Measurements from ENCODE around the gene DCXR.

DNA sequence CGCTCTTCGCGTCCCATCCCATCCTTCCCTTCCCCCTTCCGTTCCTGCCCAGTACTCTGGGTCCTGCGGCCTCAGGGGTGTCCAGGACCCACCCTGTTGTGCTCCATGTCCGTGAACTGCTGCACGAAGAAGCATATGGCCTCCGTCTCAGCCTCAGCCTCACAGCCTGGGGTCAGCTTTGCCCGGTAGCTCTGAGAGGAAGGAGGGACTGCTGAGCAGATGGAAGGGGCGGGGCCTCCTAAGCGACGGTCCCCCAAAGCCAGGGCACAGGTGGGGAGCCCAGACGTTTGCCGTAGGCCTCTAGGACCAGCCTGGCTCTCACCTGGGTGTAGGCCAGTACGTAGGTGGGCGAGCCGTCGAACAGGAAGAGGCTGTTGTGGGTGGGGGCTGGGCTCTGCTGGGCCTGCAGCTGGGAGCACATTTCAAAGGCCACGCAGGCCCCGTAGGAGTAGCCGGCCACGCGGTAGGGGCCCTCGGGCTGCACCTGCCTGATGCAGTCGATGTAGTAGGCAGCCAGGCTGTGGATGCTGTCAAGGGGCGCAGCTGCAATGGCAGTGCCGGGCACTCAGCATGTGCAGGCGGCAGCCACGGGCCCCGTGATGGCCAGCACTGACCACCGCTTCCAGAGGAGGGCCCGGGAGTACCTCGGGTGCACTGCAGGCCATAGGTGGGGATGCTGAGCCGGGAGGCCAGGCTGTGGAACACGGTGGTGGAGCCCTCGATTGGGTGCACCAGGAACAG lies 42.7 kb upstream of the DCXR start:
- no peak for TF ChIP-seq POLR2AphosphoS5 (IDR thresholded peaks at IDR 0.05; ENCODE audit: insufficient read depth in 1 of 2, low read depth in 1 of 2)
- TF ChIP-seq, protein P1, sequence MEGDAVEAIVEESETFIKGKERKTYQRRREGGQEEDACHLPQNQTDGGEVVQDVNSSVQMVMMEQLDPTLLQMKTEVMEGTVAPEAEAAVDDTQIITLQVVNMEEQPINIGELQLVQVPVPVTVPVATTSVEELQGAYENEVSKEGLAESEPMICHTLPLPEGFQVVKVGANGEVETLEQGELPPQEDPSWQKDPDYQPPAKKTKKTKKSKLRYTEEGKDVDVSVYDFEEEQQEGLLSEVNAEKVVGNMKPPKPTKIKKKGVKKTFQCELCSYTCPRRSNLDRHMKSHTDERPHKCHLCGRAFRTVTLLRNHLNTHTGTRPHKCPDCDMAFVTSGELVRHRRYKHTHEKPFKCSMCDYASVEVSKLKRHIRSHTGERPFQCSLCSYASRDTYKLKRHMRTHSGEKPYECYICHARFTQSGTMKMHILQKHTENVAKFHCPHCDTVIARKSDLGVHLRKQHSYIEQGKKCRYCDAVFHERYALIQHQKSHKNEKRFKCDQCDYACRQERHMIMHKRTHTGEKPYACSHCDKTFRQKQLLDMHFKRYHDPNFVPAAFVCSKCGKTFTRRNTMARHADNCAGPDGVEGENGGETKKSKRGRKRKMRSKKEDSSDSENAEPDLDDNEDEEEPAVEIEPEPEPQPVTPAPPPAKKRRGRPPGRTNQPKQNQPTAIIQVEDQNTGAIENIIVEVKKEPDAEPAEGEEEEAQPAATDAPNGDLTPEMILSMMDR (IDR thresholded peaks at IDR 0.05): no peak
